Gastrocnemius medialis (tissue), 4 donors: ENCODE measurements around the gene HIVEP1.

Source experiments
- CTCF ChIP-seq, 5 experiments: fragments of 450-650 bp in 3 of 5; fragments of 200-600 bp in 2 of 5; sonication (generic) in 2 of 5; IDR thresholded peaks in 4 of 5; conservative IDR thresholded peaks in 1 of 5; 1 replicate in 4 of 5; 2 replicates in 1 of 5; pipeline ENCODE4 v1.5.1; 2016 to 2019; ENCODE audit warnings: antibody characterized with exemption in 5 of 5, mild to moderate bottlenecking in 3 of 5, moderate library complexity in 3 of 5
- POLR2A ChIP-seq, 2 donors: fragments of 450-650 bp; IDR thresholded peaks; one replicate each; pipeline ENCODE4 v1.6.1; 2017; ENCODE audit warnings: antibody characterized with exemption in 2 of 2, mild to moderate bottlenecking in 2 of 2, moderate library complexity in 2 of 2

- TF ChIP-seq CTCF (IDR thresholded peaks at IDR 0.05 in 4 of 5, conservative IDR thresholded peaks at IDR 0.05 in 1 of 5) (no peak), POLR2A (IDR thresholded peaks at IDR 0.05) (no peak)
These were observed 140.2 kb downstream of the HIVEP1 start for GRCh38 chr6:12152023-12152970.
